HepG2 (cell line): ENCODE data around the gene CHST11.

Experiments used
- FOXO1 ChIP-seq: sonication (generic); formaldehyde crosslinking; IDR thresholded peaks from 2 replicates; pipeline ENCODE4 v1.4.0; 2020; ENCODE audit warnings: missing genetic modification reagents
- HNRNPUL1 ChIP-seq: fragments of 200-400 bp; formaldehyde crosslinking; IDR thresholded peaks from 2 replicates; pipeline ENCODE4 v1.6.1; 2017; ENCODE audit warnings: low read depth, mild to moderate bottlenecking, low read length, moderate library complexity
- TF ChIP-seq, protein P1 (sequence below): IDR thresholded peaks from 2 replicates; pipeline ENCODE4 v1.6.1; 2016; ENCODE audit warnings: low read depth, missing genetic modification reagents, missing compliant biosample characterization
- TF ChIP-seq, protein P2 (sequence below): sonication (generic); formaldehyde crosslinking; IDR thresholded peaks from 2 replicates; pipeline ENCODE4 v1.5.0; 2020; ENCODE audit warnings: mild to moderate bottlenecking, missing genetic modification reagents, moderate library complexity
- TF ChIP-seq, protein P3 (sequence below): sonication (generic); formaldehyde crosslinking; IDR thresholded peaks from 2 replicates; pipeline ENCODE4 v1.8.0; 2022; ENCODE audit warnings: mild to moderate bottlenecking, missing genetic modification reagents; ENCODE audit not compliant: insufficient replicate concordance

DNA sequence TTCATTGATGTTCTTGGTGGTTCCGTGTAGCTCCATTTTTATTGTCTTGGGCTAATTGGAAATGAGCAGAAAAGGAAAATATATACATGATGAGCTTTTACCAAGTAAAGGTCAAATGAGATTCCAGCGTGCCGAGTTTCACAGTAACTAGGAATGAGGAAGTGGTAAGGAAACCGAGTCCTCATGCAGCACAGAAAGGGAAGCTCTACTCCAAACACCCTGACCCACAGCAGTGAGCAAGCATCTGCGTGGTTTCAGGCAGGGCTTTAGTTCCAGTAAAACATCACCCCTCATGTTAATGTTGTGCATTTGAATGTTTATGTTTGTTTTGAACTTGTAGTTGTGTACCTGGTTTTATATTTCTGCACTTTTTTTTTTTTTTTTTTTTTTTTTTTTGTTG, 293.3 kb downstream of the CHST11 start:
- no peak for TF ChIP-seq HNRNPUL1
- TF ChIP-seq, protein P1, sequence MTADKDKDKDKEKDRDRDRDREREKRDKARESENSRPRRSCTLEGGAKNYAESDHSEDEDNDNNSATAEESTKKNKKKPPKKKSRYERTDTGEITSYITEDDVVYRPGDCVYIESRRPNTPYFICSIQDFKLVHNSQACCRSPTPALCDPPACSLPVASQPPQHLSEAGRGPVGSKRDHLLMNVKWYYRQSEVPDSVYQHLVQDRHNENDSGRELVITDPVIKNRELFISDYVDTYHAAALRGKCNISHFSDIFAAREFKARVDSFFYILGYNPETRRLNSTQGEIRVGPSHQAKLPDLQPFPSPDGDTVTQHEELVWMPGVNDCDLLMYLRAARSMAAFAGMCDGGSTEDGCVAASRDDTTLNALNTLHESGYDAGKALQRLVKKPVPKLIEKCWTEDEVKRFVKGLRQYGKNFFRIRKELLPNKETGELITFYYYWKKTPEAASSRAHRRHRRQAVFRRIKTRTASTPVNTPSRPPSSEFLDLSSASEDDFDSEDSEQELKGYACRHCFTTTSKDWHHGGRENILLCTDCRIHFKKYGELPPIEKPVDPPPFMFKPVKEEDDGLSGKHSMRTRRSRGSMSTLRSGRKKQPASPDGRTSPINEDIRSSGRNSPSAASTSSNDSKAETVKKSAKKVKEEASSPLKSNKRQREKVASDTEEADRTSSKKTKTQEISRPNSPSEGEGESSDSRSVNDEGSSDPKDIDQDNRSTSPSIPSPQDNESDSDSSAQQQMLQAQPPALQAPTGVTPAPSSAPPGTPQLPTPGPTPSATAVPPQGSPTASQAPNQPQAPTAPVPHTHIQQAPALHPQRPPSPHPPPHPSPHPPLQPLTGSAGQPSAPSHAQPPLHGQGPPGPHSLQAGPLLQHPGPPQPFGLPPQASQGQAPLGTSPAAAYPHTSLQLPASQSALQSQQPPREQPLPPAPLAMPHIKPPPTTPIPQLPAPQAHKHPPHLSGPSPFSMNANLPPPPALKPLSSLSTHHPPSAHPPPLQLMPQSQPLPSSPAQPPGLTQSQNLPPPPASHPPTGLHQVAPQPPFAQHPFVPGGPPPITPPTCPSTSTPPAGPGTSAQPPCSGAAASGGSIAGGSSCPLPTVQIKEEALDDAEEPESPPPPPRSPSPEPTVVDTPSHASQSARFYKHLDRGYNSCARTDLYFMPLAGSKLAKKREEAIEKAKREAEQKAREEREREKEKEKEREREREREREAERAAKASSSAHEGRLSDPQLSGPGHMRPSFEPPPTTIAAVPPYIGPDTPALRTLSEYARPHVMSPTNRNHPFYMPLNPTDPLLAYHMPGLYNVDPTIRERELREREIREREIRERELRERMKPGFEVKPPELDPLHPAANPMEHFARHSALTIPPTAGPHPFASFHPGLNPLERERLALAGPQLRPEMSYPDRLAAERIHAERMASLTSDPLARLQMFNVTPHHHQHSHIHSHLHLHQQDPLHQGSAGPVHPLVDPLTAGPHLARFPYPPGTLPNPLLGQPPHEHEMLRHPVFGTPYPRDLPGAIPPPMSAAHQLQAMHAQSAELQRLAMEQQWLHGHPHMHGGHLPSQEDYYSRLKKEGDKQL (CRISPR knock-in tag) = no peak
- TF ChIP-seq, protein P2, sequence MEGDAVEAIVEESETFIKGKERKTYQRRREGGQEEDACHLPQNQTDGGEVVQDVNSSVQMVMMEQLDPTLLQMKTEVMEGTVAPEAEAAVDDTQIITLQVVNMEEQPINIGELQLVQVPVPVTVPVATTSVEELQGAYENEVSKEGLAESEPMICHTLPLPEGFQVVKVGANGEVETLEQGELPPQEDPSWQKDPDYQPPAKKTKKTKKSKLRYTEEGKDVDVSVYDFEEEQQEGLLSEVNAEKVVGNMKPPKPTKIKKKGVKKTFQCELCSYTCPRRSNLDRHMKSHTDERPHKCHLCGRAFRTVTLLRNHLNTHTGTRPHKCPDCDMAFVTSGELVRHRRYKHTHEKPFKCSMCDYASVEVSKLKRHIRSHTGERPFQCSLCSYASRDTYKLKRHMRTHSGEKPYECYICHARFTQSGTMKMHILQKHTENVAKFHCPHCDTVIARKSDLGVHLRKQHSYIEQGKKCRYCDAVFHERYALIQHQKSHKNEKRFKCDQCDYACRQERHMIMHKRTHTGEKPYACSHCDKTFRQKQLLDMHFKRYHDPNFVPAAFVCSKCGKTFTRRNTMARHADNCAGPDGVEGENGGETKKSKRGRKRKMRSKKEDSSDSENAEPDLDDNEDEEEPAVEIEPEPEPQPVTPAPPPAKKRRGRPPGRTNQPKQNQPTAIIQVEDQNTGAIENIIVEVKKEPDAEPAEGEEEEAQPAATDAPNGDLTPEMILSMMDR = no peak
- no peak for TF ChIP-seq FOXO1 (CRISPR knock-in tag)
- TF ChIP-seq, protein P3, sequence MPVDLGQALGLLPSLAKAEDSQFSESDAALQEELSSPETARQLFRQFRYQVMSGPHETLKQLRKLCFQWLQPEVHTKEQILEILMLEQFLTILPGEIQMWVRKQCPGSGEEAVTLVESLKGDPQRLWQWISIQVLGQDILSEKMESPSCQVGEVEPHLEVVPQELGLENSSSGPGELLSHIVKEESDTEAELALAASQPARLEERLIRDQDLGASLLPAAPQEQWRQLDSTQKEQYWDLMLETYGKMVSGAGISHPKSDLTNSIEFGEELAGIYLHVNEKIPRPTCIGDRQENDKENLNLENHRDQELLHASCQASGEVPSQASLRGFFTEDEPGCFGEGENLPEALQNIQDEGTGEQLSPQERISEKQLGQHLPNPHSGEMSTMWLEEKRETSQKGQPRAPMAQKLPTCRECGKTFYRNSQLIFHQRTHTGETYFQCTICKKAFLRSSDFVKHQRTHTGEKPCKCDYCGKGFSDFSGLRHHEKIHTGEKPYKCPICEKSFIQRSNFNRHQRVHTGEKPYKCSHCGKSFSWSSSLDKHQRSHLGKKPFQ (CRISPR knock-in tag) = no peak
